ENCODE results near the gene MLYCD. TPM values are rescaled to one million over a fixed set of nuclear protein-coding genes. Genes with fewer than 3 reads are reported as not detected.
"Not testable (repeated sequence)": the region's sequence is repeated elsewhere in the genome, so short reads cannot be mapped to it uniquely, and the experiment has no call there.

MLYCD gene
- total and polyA plus RNA-seq, 4 experiments from 2014 or later = 0.81 to 11.1 (median 6.3) TPM

- CTCF ChIA-PET (ENCODE audit: partially characterized antibody) = interaction anchor here (0.9 kb wide), 1 partner anchor 21 kb away, joined by 4 read pairs; no protein-coding TSS in a partner anchor
Measured at GRCh38 chr16:83947642-83948234, 48.8 kb downstream of the MLYCD start.

GRCh38 chr16:83948914-83949723 is 50.2 kb downstream of the MLYCD start:
- CTCF ChIA-PET (ENCODE audit: partially characterized antibody) = no interaction called here
- Mint-ChIP-seq H3K27me3 (peaks cover 3% of the 10 kb centered on the region in 2 donors), H3K4me3 (no peak overlapping the region), H3K9me3 (no peaks in the 10 kb centered on the region), H3K4me1 (peaks cover 0 to 4% (median 4%) of the 10 kb centered on the region in 4 donors), H3K27ac (no peak overlapping the region), H3K36me3 (no peaks in the 10 kb centered on the region)
- intact Hi-C loops (cut with micrococcal nuclease) = no loop called here
- Histone ChIP-seq H3K36me3 (ENCODE audit: insufficient read depth, low read length) (no peaks in the 10 kb centered on the region), H3K4me3 (ENCODE audit: low read length in 2 of 2) (no peak overlapping the region), H3K27ac (ENCODE audit: low read depth, low read length) (no peak overlapping the region), H3K4me1 (ENCODE audit: insufficient read depth, low read length) (peaks cover 10% of the 10 kb centered on the region), H3K9me3 (ENCODE audit: control insufficient read depth in 1 of 2, low read length in 2 of 2) (no peaks in the 10 kb centered on the region), H3K27me3 (ENCODE audit: insufficient read depth, low read length) (no peaks in the 10 kb centered on the region)
- DNase-seq = no peak
- POLR2A ChIA-PET (ENCODE audit: partially characterized antibody) = interaction anchor here (0.6 kb wide), 1 partner anchor 47 kb away, joined by 3 read pairs; no protein-coding TSS in a partner anchor

More at GRCh38 chr16:83947642-83948234, 48.8 kb downstream of the MLYCD start:
- H3K36me3 Mint-ChIP-seq = no peaks in the 10 kb centered on the region
- no peak overlapping the region for H3K4me3 Mint-ChIP-seq
- POLR2A ChIA-PET (ENCODE audit: partially characterized antibody) = no interaction called here
- no peaks in the 10 kb centered on the region for H3K9me3 ChIP-seq (ENCODE audit: control insufficient read depth in 1 of 2, low read length in 2 of 2)
- H3K27ac Mint-ChIP-seq = no peak overlapping the region
- no peaks in the 10 kb centered on the region for H3K4me1 ChIP-seq (ENCODE audit: insufficient read depth, low read length)
- DNase-seq = no peak
- no peaks in the 10 kb centered on the region for H3K27me3 ChIP-seq (ENCODE audit: insufficient read depth, low read length)
- H3K27ac ChIP-seq (ENCODE audit: low read depth, low read length) = no peak overlapping the region
- intact Hi-C loops (cut with micrococcal nuclease) = no loop called here
- no peaks in the 10 kb centered on the region for H3K4me1 Mint-ChIP-seq
- no peaks in the 10 kb centered on the region for H3K9me3 Mint-ChIP-seq
- no peaks in the 10 kb centered on the region for H3K27me3 Mint-ChIP-seq
- no peaks in the 10 kb centered on the region for H3K36me3 ChIP-seq (ENCODE audit: insufficient read depth, low read length)
- no peak overlapping the region for H3K4me3 ChIP-seq (ENCODE audit: low read length in 2 of 2)

- Histone ChIP-seq H3K36me3 (ENCODE audit: insufficient read depth, low read length) (no peaks in the 10 kb centered on the region), H3K27me3 (ENCODE audit: insufficient read depth, low read length) (no peaks in the 10 kb centered on the region), H3K27ac (ENCODE audit: low read depth, low read length) (no peak overlapping the region), H3K9me3 (ENCODE audit: control insufficient read depth in 1 of 2, low read length in 2 of 2) (no peaks in the 10 kb centered on the region), H3K4me1 (ENCODE audit: insufficient read depth, low read length) (peaks cover 10% of the 10 kb centered on the region), H3K4me3 (ENCODE audit: low read length in 2 of 2) (no peak overlapping the region)
- DNase-seq = no peak
- H3K4me3 Mint-ChIP-seq = no peak overlapping the region
- H3K27me3 Mint-ChIP-seq = peaks cover 6 to 7% of the 10 kb centered on the region in 2 donors
- CTCF ChIA-PET (ENCODE audit: partially characterized antibody) = no interaction called here
- H3K36me3 Mint-ChIP-seq = no peaks in the 10 kb centered on the region
- H3K27ac Mint-ChIP-seq = no peak overlapping the region
- intact Hi-C loops (cut with micrococcal nuclease) = no loop called here
- POLR2A ChIA-PET (ENCODE audit: partially characterized antibody) = no interaction called here
- H3K9me3 Mint-ChIP-seq = no peaks in the 10 kb centered on the region
- H3K4me1 Mint-ChIP-seq = peaks cover 0 to 8% (median 4%) of the 10 kb centered on the region in 4 donors
Measured at GRCh38 chr16:83949724-83950001, 50.7 kb downstream of the MLYCD start.

DNA sequence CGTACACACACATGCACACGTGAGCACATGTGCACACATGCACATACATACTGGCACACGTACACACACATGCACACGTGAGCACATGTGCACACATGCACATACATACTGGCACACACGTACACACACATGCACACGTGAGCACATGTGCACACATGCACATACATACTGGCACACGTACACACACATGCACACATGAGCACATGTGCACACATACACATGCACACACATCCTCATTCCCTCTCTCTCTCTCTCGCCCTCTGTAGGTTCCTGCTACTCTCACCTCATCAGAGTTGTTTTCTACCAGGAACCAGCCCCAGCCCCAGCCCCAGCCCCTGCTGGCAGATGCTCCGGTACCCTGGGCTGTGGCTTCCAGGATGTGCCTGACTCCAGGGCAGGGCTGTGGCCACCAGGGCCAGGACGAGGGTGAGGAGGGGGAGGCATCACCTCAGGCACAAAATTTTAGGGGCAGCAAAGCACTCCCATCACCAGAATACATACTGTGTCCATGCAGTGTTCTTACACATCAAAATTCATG is 52.0 kb downstream of the MLYCD start:
- H3K27ac Mint-ChIP-seq; intact Hi-C loops (cut with micrococcal nuclease); DNase-seq; H3K36me3 Mint-ChIP-seq; H3K27ac ChIP-seq (ENCODE audit: low read depth, low read length); POLR2A ChIA-PET (ENCODE audit: partially characterized antibody); H3K9me3 Mint-ChIP-seq; H3K4me3 ChIP-seq (ENCODE audit: low read length in 2 of 2); H3K4me3 Mint-ChIP-seq; H3K9me3 ChIP-seq (ENCODE audit: control insufficient read depth in 1 of 2, low read length in 2 of 2); H3K27me3 ChIP-seq (ENCODE audit: insufficient read depth, low read length); CTCF ChIA-PET (ENCODE audit: partially characterized antibody); H3K4me1 Mint-ChIP-seq; H3K36me3 ChIP-seq (ENCODE audit: insufficient read depth, low read length): not testable (repeated sequence)
- H3K4me1 ChIP-seq (ENCODE audit: insufficient read depth, low read length) = peaks cover 10% of the 10 kb centered on the region
- peaks cover 10 to 15% of the 10 kb centered on the region in 2 donors for H3K27me3 Mint-ChIP-seq

DNA sequence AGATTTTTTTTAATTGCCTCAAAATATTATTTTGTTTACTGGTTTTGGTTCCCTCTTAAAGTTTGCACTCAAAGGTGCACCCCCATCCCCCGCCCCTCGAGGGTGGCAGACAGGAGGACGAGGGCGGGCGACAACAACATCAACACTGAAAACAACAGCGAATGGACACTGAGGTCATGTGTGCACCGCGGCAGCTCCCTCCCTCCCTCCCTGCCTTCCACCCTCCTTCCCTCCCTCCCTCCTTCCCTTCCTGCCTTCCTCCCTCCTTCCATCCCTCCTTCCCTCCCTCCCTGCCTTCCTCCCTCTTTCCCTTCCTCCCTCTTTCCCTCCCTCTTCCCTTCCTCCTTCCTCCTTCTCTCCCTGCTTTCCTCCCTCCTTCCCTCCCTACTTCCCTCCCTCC is 52.6 kb downstream of the MLYCD start:
- no peaks in the 10 kb centered on the region for H3K36me3 ChIP-seq (ENCODE audit: insufficient read depth, low read length)
- CTCF ChIA-PET (ENCODE audit: partially characterized antibody) = no interaction called here
- peaks cover 10% of the 10 kb centered on the region for H3K4me1 ChIP-seq (ENCODE audit: insufficient read depth, low read length)
- H3K4me3 Mint-ChIP-seq = no peak overlapping the region
- no peaks in the 10 kb centered on the region for H3K9me3 ChIP-seq (ENCODE audit: control insufficient read depth in 1 of 2, low read length in 2 of 2)
- peak overlapping the region in 1 of 7 donors; percentile 60 for H3K27ac Mint-ChIP-seq
- H3K27me3 Mint-ChIP-seq = peaks cover 10 to 15% of the 10 kb centered on the region in 2 donors
- intact Hi-C loops (cut with micrococcal nuclease) = no loop called here
- DNase-seq = no peak
- H3K27ac ChIP-seq (ENCODE audit: low read depth, low read length) = no peak overlapping the region
- H3K9me3 Mint-ChIP-seq = no peaks in the 10 kb centered on the region
- H3K27me3 ChIP-seq (ENCODE audit: insufficient read depth, low read length) = no peaks in the 10 kb centered on the region
- POLR2A ChIA-PET (ENCODE audit: partially characterized antibody) = no interaction called here
- no peaks in the 10 kb centered on the region for H3K36me3 Mint-ChIP-seq
- peaks cover 0 to 8% (median 4%) of the 10 kb centered on the region in 4 donors for H3K4me1 Mint-ChIP-seq
- no peak overlapping the region for H3K4me3 ChIP-seq (ENCODE audit: low read length in 2 of 2)

- H3K9me3 Mint-ChIP-seq = no peaks in the 10 kb centered on the region
- POLR2A ChIA-PET (ENCODE audit: partially characterized antibody) = no interaction called here
- no peak for DNase-seq
- H3K36me3 ChIP-seq (ENCODE audit: insufficient read depth, low read length) = no peaks in the 10 kb centered on the region
- intact Hi-C loops (cut with micrococcal nuclease) = no loop called here
- H3K9me3 ChIP-seq (ENCODE audit: control insufficient read depth in 1 of 2, low read length in 2 of 2) = no peaks in the 10 kb centered on the region
- peaks cover 10 to 15% of the 10 kb centered on the region in 2 donors for H3K27me3 Mint-ChIP-seq
- no peaks in the 10 kb centered on the region for H3K27me3 ChIP-seq (ENCODE audit: insufficient read depth, low read length)
- no peak overlapping the region for H3K27ac ChIP-seq (ENCODE audit: low read depth, low read length)
- no peak overlapping the region for H3K4me3 Mint-ChIP-seq
- peaks cover 0 to 8% (median 4%) of the 10 kb centered on the region in 4 donors for H3K4me1 Mint-ChIP-seq
- H3K27ac Mint-ChIP-seq = no peak overlapping the region
- H3K4me1 ChIP-seq (ENCODE audit: insufficient read depth, low read length) = peaks cover 10% of the 10 kb centered on the region
- CTCF ChIA-PET (ENCODE audit: partially characterized antibody) = no interaction called here
- no peak overlapping the region for H3K4me3 ChIP-seq (ENCODE audit: low read length in 2 of 2)
- no peaks in the 10 kb centered on the region for H3K36me3 Mint-ChIP-seq
Measured at GRCh38 chr16:83952587-83952939, 53.6 kb downstream of the MLYCD start.

- DNase-seq = peak in 3 of 5 donors; percentile 13 to 59 (median 21)
- H3K9me3 Mint-ChIP-seq = no peaks in the 10 kb centered on the region
- peak within 1 kb of the TSS in 7 of 8 donors; percentile 32 to 79 (median 66) for H3K4me3 Mint-ChIP-seq
- ChIA-PET POLR2A (ENCODE audit: partially characterized antibody) (interaction anchor here (1.4 kb wide), 1 partner anchor 234 kb away, joined by 3 read pairs; no protein-coding TSS in a partner anchor), CTCF (ENCODE audit: partially characterized antibody) (interaction anchor here (1.0 kb wide), 1 partner anchor 223 kb away, joined by 3 read pairs; no protein-coding TSS in a partner anchor)
- Histone ChIP-seq H3K27ac (ENCODE audit: low read depth, low read length) (no peak within 1 kb of the TSS), H3K4me1 (ENCODE audit: insufficient read depth, low read length) (peaks cover 10% of the 10 kb centered on the region), H3K4me3 (ENCODE audit: low read length in 2 of 2) (no peak within 1 kb of the TSS), H3K27me3 (ENCODE audit: insufficient read depth, low read length) (no peaks in the 10 kb centered on the region), H3K9me3 (ENCODE audit: control insufficient read depth in 1 of 2, low read length in 2 of 2) (no peaks in the 10 kb centered on the region), H3K36me3 (ENCODE audit: insufficient read depth, low read length) (no peaks in the 10 kb centered on the region)
- peaks cover 0 to 8% (median 4%) of the 10 kb centered on the region in 4 donors for H3K4me1 Mint-ChIP-seq
- H3K27me3 Mint-ChIP-seq = peaks cover 10 to 15% of the 10 kb centered on the region in 2 donors
- H3K27ac Mint-ChIP-seq = peak within 1 kb of the TSS in 2 of 7 donors; percentile 43 to 50
- no peaks in the 10 kb centered on the region for H3K36me3 Mint-ChIP-seq
- intact Hi-C loops (cut with micrococcal nuclease) = no loop called here
Measured at GRCh38 chr16:83952940-83953795, 54.3 kb downstream of the MLYCD start, which contains the start of gene OSGIN1. Gene OSGIN1, plus strand, starts transcription at chr16:83953240. Its CDS starts 4,432 bp downstream, at chr16:83957672.
